ENCODE measurements around the gene TSPAN18.

DNA sequence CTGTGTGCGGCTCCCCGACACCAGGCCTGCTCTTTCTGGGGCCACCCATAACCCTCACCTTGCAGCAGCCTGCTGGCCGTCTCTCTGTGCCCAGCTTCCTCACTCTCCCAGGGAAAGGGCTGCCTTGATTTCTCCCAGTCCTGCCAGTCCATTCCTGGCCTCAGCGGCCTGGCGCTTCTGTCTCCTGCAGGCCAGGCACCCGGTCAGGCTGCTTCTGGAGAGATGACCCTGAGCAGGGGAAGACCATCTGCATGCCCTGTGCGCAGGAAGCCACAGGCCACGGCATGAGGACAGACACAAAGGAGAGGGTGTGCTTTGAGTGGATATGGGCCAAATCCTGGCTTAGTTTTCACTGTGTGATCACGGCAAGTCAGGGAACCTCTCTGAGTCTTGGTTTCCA, 86.2 kb downstream of the TSPAN18 start:
- TF ChIP-seq CTCF (IDR thresholded peaks at IDR 0.05) (no peak), POLR2A (IDR thresholded peaks at IDR 0.05) (no peak)

Measured in thyroid gland (tissue), 4 donors.